ENCODE measurements around the gene NOL11.
A peak's percentile ranks its signal among the peaks of the same experiment; 100 is the strongest.
"Not testable (repeated sequence)": the region's sequence is repeated elsewhere in the genome, so short reads cannot be mapped to it uniquely, and the experiment has no call there.

The NOL11 gene

DNA sequence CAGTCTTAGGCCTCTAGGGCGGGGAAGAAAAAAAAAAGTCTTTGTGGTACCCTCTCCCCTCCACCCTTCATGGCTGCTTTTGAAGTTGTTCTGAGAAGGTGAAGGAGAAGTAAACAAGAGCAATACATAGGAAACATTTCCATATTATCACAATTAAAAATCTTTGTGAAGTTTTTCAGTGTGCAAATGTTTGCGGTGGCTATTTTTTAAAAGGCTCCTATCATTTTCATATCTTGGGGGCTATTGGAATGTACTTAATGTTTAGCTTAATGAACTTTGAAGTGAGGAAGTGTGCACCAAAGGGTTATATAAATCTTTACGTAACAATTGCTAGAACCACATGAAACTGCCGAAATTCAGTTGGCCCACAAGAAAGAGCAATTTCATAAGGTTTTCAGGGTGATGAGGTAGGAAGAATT, 7.6 kb downstream of the NOL11 start:
- WGBS (ENCODE audit: insufficient coverage), result 100% methylated on average over 1 of the region's 4 CpGs
- H3K9me3 ChIP-seq (ENCODE audit: control extremely low read depth in 1 of 5, control insufficient read depth in 4 of 5, insufficient read depth in 2 of 5, low read depth in 1 of 5, low read length in 4 of 5), result no peaks in the 10 kb centered on the region
- DNase-seq, result no peak
- no peaks in the 10 kb centered on the region for H3K4me1 ChIP-seq (ENCODE audit: control extremely low read depth in 1 of 4, control insufficient read depth in 4 of 4, insufficient read depth in 4 of 4, low read length in 3 of 4)
- ChIA-PET POLR2A (no interaction called here), CTCF (interaction anchor here (1.3 kb wide), 1 partner anchor 9 kb away, joined by 4 read pairs; no protein-coding TSS in a partner anchor)
- H3K27me3 ChIP-seq (replicated peaks in 2 of 5; ENCODE audit: control insufficient read depth in 4 of 5, insufficient read depth in 5 of 5, low read length in 4 of 5), result no peaks in the 10 kb centered on the region
- no peak overlapping the region for H3K4me3 ChIP-seq (ENCODE audit: control insufficient read depth in 1 of 7, extremely low read depth in 1 of 7, insufficient read depth in 4 of 7, low read depth in 2 of 7, low read length in 6 of 7)
- H3K27ac ChIP-seq (ENCODE audit: insufficient read depth in 1 of 2, low read depth in 1 of 2, low read length in 2 of 2, poor library complexity in 1 of 2, severe bottlenecking in 2 of 2), result no peak overlapping the region
- peaks cover 41 to 81% (median 64%) of the 10 kb centered on the region in 4 experiments for H3K36me3 ChIP-seq (ENCODE audit: control insufficient read depth in 4 of 4, insufficient read depth in 4 of 4, low read length in 3 of 4)

DNA sequence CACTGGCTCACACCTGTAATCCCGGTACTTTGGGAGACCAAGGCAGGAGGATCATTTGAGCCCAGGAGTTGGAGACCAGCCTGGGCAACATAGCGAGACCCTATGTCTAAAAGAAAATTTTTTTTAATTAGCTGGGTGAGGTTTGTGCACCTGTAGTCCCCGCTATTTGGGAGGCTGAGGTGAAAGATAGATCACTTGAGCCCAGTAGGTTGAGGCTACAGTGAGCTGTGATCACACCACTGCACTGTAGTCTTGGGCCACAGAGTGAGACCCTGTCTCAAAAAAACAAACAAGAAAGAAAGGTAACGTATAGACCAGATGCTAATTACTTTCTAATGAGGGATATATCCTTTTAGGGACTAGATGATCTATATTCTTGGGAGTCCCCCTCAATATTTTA, 8.1 kb downstream of the NOL11 start:
- Histone ChIP-seq H3K36me3 (ENCODE audit: control insufficient read depth in 4 of 4, insufficient read depth in 4 of 4, low read length in 3 of 4) (peaks cover 44 to 85% (median 65%) of the 10 kb centered on the region in 4 experiments), H3K4me3 (ENCODE audit: control insufficient read depth in 1 of 7, extremely low read depth in 1 of 7, insufficient read depth in 4 of 7, low read depth in 2 of 7, low read length in 6 of 7) (no peak overlapping the region), H3K27ac (ENCODE audit: insufficient read depth in 1 of 2, low read depth in 1 of 2, low read length in 2 of 2, poor library complexity in 1 of 2, severe bottlenecking in 2 of 2) (peak overlapping the region in 1 of 2 experiments; percentile 60), H3K9me3 (ENCODE audit: control extremely low read depth in 1 of 5, control insufficient read depth in 4 of 5, insufficient read depth in 2 of 5, low read depth in 1 of 5, low read length in 4 of 5) (peaks cover 0 to 3% (median 0%) of the 10 kb centered on the region in 5 experiments), H3K4me1 (ENCODE audit: control extremely low read depth in 1 of 4, control insufficient read depth in 4 of 4, insufficient read depth in 4 of 4, low read length in 3 of 4) (no peaks in the 10 kb centered on the region), H3K27me3 (replicated peaks in 2 of 5; ENCODE audit: control insufficient read depth in 4 of 5, insufficient read depth in 5 of 5, low read length in 4 of 5) (no peaks in the 10 kb centered on the region)
- DNase-seq, result no peak
- 100% methylated on average over 3 of the region's 4 CpGs for WGBS (ENCODE audit: insufficient coverage)
- CTCF ChIA-PET, result interaction anchor here (1.3 kb wide), 1 partner anchor 8 kb away, joined by 4 read pairs; no protein-coding TSS in a partner anchor
- POLR2A ChIA-PET, result no interaction called here

DNA sequence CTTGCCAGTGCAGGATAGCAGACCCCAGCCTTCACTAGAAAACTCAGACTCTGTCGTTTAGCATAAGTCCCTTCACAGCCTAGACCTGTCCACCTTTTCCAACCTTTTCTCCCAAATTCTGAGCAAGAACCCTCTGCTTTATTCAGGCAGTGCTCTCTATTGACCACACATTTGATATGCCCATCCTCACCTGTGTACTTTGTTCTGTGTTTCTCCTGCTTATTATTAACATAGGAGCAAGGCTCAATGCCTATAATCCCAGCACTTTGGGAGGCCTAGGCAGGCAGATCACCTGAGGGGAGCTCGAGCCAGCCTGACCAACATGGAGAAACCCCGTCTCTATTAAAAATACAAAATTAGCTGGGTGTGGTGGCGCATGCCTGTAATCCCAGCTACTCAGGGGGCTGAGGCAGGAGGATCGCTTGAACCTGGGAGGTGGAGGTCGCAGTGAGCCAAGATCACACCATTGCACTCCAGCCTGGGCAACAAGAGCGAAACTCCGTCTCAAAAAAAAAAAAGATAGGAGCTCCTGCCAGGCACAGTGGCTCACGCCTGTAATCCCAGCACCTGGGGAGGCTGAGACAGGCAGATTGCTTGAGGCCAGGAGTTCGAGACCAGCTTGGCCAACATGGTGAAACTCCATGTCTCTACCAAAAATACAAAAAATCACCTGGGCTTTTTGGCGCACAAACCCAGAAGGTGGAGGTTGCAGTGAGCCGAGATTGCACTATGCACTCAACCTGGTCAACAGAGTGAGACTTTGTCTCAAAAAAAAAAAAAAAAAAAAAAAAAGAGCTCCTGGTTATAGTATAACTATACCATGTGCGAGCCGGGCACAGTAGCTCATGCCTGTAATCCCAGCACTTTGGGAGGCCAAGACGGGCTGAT, 9.7 kb downstream of the NOL11 start:
- WGBS (ENCODE audit: insufficient coverage), result 97% methylated on average over 12 of the region's 15 CpGs
- H3K27me3 ChIP-seq (replicated peaks in 2 of 5; ENCODE audit: control insufficient read depth in 4 of 5, insufficient read depth in 5 of 5, low read length in 4 of 5); H3K9me3 ChIP-seq (ENCODE audit: control extremely low read depth in 1 of 5, control insufficient read depth in 4 of 5, insufficient read depth in 2 of 5, low read depth in 1 of 5, low read length in 4 of 5); POLR2A ChIA-PET; H3K4me3 ChIP-seq (ENCODE audit: control insufficient read depth in 1 of 7, extremely low read depth in 1 of 7, insufficient read depth in 4 of 7, low read depth in 2 of 7, low read length in 6 of 7); H3K4me1 ChIP-seq (ENCODE audit: control extremely low read depth in 1 of 4, control insufficient read depth in 4 of 4, insufficient read depth in 4 of 4, low read length in 3 of 4); DNase-seq; H3K27ac ChIP-seq (ENCODE audit: insufficient read depth in 1 of 2, low read depth in 1 of 2, low read length in 2 of 2, poor library complexity in 1 of 2, severe bottlenecking in 2 of 2): not testable (repeated sequence)
- CTCF ChIA-PET, result interaction anchor here (0.8 kb wide), 1 partner anchor 9 kb away, joined by 3 read pairs; no protein-coding TSS in a partner anchor
- peaks cover 35 to 83% (median 66%) of the 10 kb centered on the region in 4 experiments for H3K36me3 ChIP-seq (ENCODE audit: control insufficient read depth in 4 of 4, insufficient read depth in 4 of 4, low read length in 3 of 4)

DNA sequence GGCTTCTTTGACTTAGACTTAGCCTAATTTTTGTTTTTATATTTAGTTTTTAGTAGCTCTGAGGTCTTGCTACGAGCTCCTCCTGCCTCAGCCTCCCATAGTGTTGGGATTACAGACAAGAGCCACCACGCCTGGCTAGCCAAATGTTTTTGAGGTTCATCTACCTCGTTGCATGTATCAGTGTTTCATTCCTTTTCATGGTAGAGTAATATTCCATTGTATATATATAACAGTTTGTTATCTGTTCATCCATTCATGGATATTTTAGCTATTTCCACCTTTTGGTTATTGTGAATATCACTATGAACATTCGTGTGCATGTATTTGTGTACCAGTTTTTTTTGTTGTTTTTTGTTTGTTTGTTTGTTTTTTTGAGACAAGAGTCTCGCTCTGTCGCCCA, 12.2 kb downstream of the NOL11 start:
- no peak overlapping the region for H3K27ac ChIP-seq (ENCODE audit: insufficient read depth in 1 of 2, low read depth in 1 of 2, low read length in 2 of 2, poor library complexity in 1 of 2, severe bottlenecking in 2 of 2)
- H3K27me3 ChIP-seq (replicated peaks in 2 of 5; ENCODE audit: control insufficient read depth in 4 of 5, insufficient read depth in 5 of 5, low read length in 4 of 5), result no peaks in the 10 kb centered on the region
- H3K9me3 ChIP-seq (ENCODE audit: control extremely low read depth in 1 of 5, control insufficient read depth in 4 of 5, insufficient read depth in 2 of 5, low read depth in 1 of 5, low read length in 4 of 5), result peaks cover 0 to 10% (median 3%) of the 10 kb centered on the region in 5 experiments
- ChIA-PET POLR2A (no interaction called here), CTCF (no interaction called here)
- H3K36me3 ChIP-seq (ENCODE audit: control insufficient read depth in 4 of 4, insufficient read depth in 4 of 4, low read length in 3 of 4), result peaks cover 32 to 86% (median 64%) of the 10 kb centered on the region in 4 experiments
- H3K4me3 ChIP-seq (ENCODE audit: control insufficient read depth in 1 of 7, extremely low read depth in 1 of 7, insufficient read depth in 4 of 7, low read depth in 2 of 7, low read length in 6 of 7), result no peak overlapping the region
- no peaks in the 10 kb centered on the region for H3K4me1 ChIP-seq (ENCODE audit: control extremely low read depth in 1 of 4, control insufficient read depth in 4 of 4, insufficient read depth in 4 of 4, low read length in 3 of 4)
- no peak for DNase-seq
- 94% methylated on average over 2 of the region's 6 CpGs for WGBS (ENCODE audit: insufficient coverage)

DNA sequence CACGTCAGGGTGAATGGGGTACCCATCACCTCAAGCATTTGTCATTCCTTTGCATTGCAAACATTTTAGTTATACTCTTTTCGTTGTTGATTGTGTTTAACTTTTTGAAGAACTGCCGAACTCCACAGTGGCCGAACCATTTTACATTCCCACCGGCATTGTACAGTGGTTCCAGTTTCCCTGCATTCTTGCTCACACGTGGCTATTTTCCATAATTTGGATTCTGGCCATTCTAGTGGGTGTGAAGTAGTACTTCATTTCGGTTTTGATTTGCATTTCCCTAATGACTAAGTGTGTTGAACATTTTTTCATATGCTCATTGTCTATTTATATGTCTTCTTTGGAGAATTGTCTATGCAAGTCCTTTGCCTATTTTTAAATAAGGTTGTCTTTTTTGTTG, 13.0 kb downstream of the NOL11 start:
- H3K36me3 ChIP-seq (ENCODE audit: control insufficient read depth in 4 of 4, insufficient read depth in 4 of 4, low read length in 3 of 4), result peaks cover 26 to 82% (median 60%) of the 10 kb centered on the region in 4 experiments

DNA sequence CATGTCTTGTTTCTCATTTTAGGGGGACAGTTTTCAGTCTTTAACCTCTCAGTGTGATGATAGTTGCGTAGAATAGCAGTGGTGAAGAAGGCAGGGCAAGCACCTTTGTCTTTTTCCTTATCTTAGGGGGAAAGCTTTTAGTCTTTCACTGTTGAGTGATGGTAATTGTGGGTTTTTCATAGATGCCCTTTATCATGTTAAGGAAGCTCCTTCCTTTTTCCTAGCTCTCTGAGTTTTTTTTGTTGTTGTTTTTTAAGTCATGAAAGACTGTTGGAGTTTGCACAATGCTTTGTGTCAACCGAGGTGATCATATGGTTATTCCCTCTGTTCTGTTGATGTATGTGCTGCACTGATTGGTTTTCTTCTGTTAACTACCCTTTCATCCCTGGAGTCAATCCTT, 15.7 kb downstream of the NOL11 start:
- 100% methylated on average over 1 of the region's 2 CpGs for WGBS (ENCODE audit: insufficient coverage)
- Histone ChIP-seq H3K36me3 (ENCODE audit: control insufficient read depth in 4 of 4, insufficient read depth in 4 of 4, low read length in 3 of 4) (peaks cover 23 to 84% (median 62%) of the 10 kb centered on the region in 4 experiments), H3K27me3 (replicated peaks in 2 of 5; ENCODE audit: control insufficient read depth in 4 of 5, insufficient read depth in 5 of 5, low read length in 4 of 5) (no peaks in the 10 kb centered on the region), H3K9me3 (ENCODE audit: control extremely low read depth in 1 of 5, control insufficient read depth in 4 of 5, insufficient read depth in 2 of 5, low read depth in 1 of 5, low read length in 4 of 5) (peaks cover 0 to 10% (median 3%) of the 10 kb centered on the region in 5 experiments), H3K4me1 (ENCODE audit: control extremely low read depth in 1 of 4, control insufficient read depth in 4 of 4, insufficient read depth in 4 of 4, low read length in 3 of 4) (no peaks in the 10 kb centered on the region), H3K27ac (ENCODE audit: insufficient read depth in 1 of 2, low read depth in 1 of 2, low read length in 2 of 2, poor library complexity in 1 of 2, severe bottlenecking in 2 of 2) (no peak overlapping the region), H3K4me3 (ENCODE audit: control insufficient read depth in 1 of 7, extremely low read depth in 1 of 7, insufficient read depth in 4 of 7, low read depth in 2 of 7, low read length in 6 of 7) (no peak overlapping the region)
- POLR2A ChIA-PET, result interaction anchor here (0.8 kb wide), 1 partner anchor 14 kb away, joined by 4 read pairs; no protein-coding TSS in a partner anchor
- CTCF ChIA-PET, result interaction anchor here (1.6 kb wide), 1 partner anchor 8 kb away, joined by 4 read pairs; no protein-coding TSS in a partner anchor
- peak in 1 of 3 donors; percentile 32 for DNase-seq

More for the DNA sequence above, 13.0 kb downstream of the NOL11 start:
- Histone ChIP-seq H3K27ac (ENCODE audit: insufficient read depth in 1 of 2, low read depth in 1 of 2, low read length in 2 of 2, poor library complexity in 1 of 2, severe bottlenecking in 2 of 2) (no peak overlapping the region), H3K4me3 (ENCODE audit: control insufficient read depth in 1 of 7, extremely low read depth in 1 of 7, insufficient read depth in 4 of 7, low read depth in 2 of 7, low read length in 6 of 7) (no peak overlapping the region), H3K27me3 (replicated peaks in 2 of 5; ENCODE audit: control insufficient read depth in 4 of 5, insufficient read depth in 5 of 5, low read length in 4 of 5) (no peaks in the 10 kb centered on the region), H3K4me1 (ENCODE audit: control extremely low read depth in 1 of 4, control insufficient read depth in 4 of 4, insufficient read depth in 4 of 4, low read length in 3 of 4) (no peaks in the 10 kb centered on the region), H3K9me3 (ENCODE audit: control extremely low read depth in 1 of 5, control insufficient read depth in 4 of 5, insufficient read depth in 2 of 5, low read depth in 1 of 5, low read length in 4 of 5) (peaks cover 0 to 10% (median 3%) of the 10 kb centered on the region in 5 experiments)
- WGBS (ENCODE audit: insufficient coverage), result 100% methylated on average over 3 of the region's 7 CpGs
- ChIA-PET POLR2A (no interaction called here), CTCF (no interaction called here)
- no peak for DNase-seq

DNA sequence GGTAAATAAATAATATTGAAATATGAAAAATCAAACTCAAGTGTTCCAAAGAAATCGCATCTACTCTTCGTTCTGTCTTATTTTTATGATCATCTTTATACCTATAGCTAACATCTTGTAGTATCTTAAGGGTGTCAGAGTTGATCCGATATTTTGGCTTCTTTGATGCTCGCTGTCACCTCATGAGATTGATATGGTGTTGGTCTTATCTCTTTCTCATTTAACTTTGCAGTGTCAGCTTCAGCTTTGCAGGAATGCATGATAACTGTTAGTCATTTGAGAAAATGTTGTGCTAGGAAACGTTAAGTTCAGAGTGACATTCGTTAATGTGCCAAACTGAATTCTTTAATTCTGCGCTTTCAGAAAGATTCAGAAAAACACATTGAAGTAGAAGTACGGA, 19.4 kb downstream of the NOL11 start:
- DNase-seq, result no peak
- CTCF ChIA-PET, result interaction anchor here (1.0 to 1.4 kb wide), 2 partner anchors 45 to 207 kb away, joined by 3 to 5 read pairs; no protein-coding TSS in a partner anchor
- 93% methylated on average over 5 of the region's 8 CpGs for WGBS (ENCODE audit: insufficient coverage)
- H3K27me3 ChIP-seq (replicated peaks in 2 of 5; ENCODE audit: control insufficient read depth in 4 of 5, insufficient read depth in 5 of 5, low read length in 4 of 5), result no peaks in the 10 kb centered on the region
- no peak overlapping the region for H3K4me3 ChIP-seq (ENCODE audit: control insufficient read depth in 1 of 7, extremely low read depth in 1 of 7, insufficient read depth in 4 of 7, low read depth in 2 of 7, low read length in 6 of 7)
- POLR2A ChIA-PET, result no interaction called here
- no peak overlapping the region for H3K27ac ChIP-seq (ENCODE audit: insufficient read depth in 1 of 2, low read depth in 1 of 2, low read length in 2 of 2, poor library complexity in 1 of 2, severe bottlenecking in 2 of 2)
- H3K4me1 ChIP-seq (ENCODE audit: control extremely low read depth in 1 of 4, control insufficient read depth in 4 of 4, insufficient read depth in 4 of 4, low read length in 3 of 4), result no peaks in the 10 kb centered on the region
- H3K9me3 ChIP-seq (ENCODE audit: control extremely low read depth in 1 of 5, control insufficient read depth in 4 of 5, insufficient read depth in 2 of 5, low read depth in 1 of 5, low read length in 4 of 5), result no peaks in the 10 kb centered on the region
- peaks cover 23 to 86% (median 59%) of the 10 kb centered on the region in 4 experiments for H3K36me3 ChIP-seq (ENCODE audit: control insufficient read depth in 4 of 4, insufficient read depth in 4 of 4, low read length in 3 of 4)

All from common myeloid progenitor, CD34-positive (primary cell).